GM19395 (cell line): Measurements from ENCODE around the gene PRICKLE2.
"Not testable (repeated sequence)": the region's sequence is repeated elsewhere in the genome, so short reads cannot be mapped to it uniquely, and the experiment has no call there.

ENCODE experiments used
- ATAC-seq: cut with Tn5 transposase; IDR thresholded peaks from one replicate; pipeline ENCODE4 v1.9.1; 2021; ENCODE audit warnings: mild to moderate bottlenecking, moderate library complexity; ENCODE audit not compliant: unreplicated experiment

Gene PRICKLE2

GRCh38 chr3:64107190-64107589, 118.1 kb downstream of the PRICKLE2 start:
- no peak for ATAC-seq

- ATAC-seq = no peak
These were observed 119.5 kb downstream of the PRICKLE2 start for GRCh38 chr3:64105816-64106215.

- peak; percentile 45 for ATAC-seq
These were observed 120.6 kb downstream of the PRICKLE2 start for GRCh38 chr3:64104691-64105111.

GRCh38 chr3:64104006-64104405, 121.3 kb downstream of the PRICKLE2 start:
- no peak for ATAC-seq

- ATAC-seq = no peak
These were observed 122.1 kb downstream of the PRICKLE2 start for GRCh38 chr3:64103131-64103530.

- ATAC-seq = no peak
These were observed 123.1 kb downstream of the PRICKLE2 start for GRCh38 chr3:64102147-64102546.

- ATAC-seq = no peak
These were observed 126.0 kb downstream of the PRICKLE2 start for GRCh38 chr3:64099316-64099715.

- no peak for ATAC-seq
These were observed 126.6 kb downstream of the PRICKLE2 start for GRCh38 chr3:64098670-64099069.

GRCh38 chr3:64097920-64098319, 127.3 kb downstream of the PRICKLE2 start:
- ATAC-seq = no peak

- no peak for ATAC-seq
These were observed 129.5 kb downstream of the PRICKLE2 start for GRCh38 chr3:64095802-64096201.

- ATAC-seq = no peak
These were observed 130.6 kb downstream of the PRICKLE2 start for GRCh38 chr3:64094713-64095079.

- no peak for ATAC-seq
These were observed 131.2 kb downstream of the PRICKLE2 start for GRCh38 chr3:64093825-64094712.

- ATAC-seq = no peak
These were observed 132.1 kb downstream of the PRICKLE2 start for GRCh38 chr3:64093211-64093610.

GRCh38 chr3:64091501-64091900, 133.8 kb downstream of the PRICKLE2 start:
- no peak for ATAC-seq

- ATAC-seq = not testable (repeated sequence)
These were observed 135.9 kb downstream of the PRICKLE2 start for GRCh38 chr3:64089386-64089785.

- no peak for ATAC-seq
These were observed 136.7 kb downstream of the PRICKLE2 start for GRCh38 chr3:64088408-64089205.

GRCh38 chr3:64086479-64087252, 138.6 kb downstream of the PRICKLE2 start:
- ATAC-seq = no peak

- no peak for ATAC-seq
These were observed 140.6 kb downstream of the PRICKLE2 start for GRCh38 chr3:64084640-64085039.

GRCh38 chr3:64083575-64083974, 141.7 kb downstream of the PRICKLE2 start:
- ATAC-seq = no peak

- no peak for ATAC-seq
These were observed 142.2 kb downstream of the PRICKLE2 start for GRCh38 chr3:64082961-64083541.

GRCh38 chr3:64082411-64082810, 142.9 kb downstream of the PRICKLE2 start:
- ATAC-seq = no peak
